CD4-positive, alpha-beta T cell treated with Interleukin-6 for 4 hours (primary cell): Measurements from ENCODE around the gene RDH5.
A peak's percentile ranks its signal among the peaks of the same experiment; 100 is the strongest.

Source experiments
- DNase-seq: peaks from one replicate; pipeline ENCODE4 v3.0.0-alpha.2; 2020; ENCODE audit warnings: mixed read lengths

RDH5 gene

GRCh38 chr12:55729819-55730818, 9.9 kb downstream of the RDH5 start:
- peak; percentile 48 for DNase-seq

- DNase-seq = no peak
Observed at GRCh38 chr12:55732288-55732687, 12.1 kb downstream of the RDH5 start.

- DNase-seq = no peak
Observed at GRCh38 chr12:55733021-55733555, 12.9 kb downstream of the RDH5 start.

GRCh38 chr12:55733858-55734257, 13.7 kb downstream of the RDH5 start:
- no peak for DNase-seq

- DNase-seq = no peak
Observed at GRCh38 chr12:55734595-55734994, 14.4 kb downstream of the RDH5 start.

- no peak for DNase-seq
Observed at GRCh38 chr12:55736076-55736475, 15.9 kb downstream of the RDH5 start.

GRCh38 chr12:55736780-55737580, 16.8 kb downstream of the RDH5 start:
- DNase-seq = peak; percentile 77

GRCh38 chr12:55737581-55738122, 17.5 kb downstream of the RDH5 start:
- DNase-seq = no peak

GRCh38 chr12:55738123-55739024, 18.2 kb downstream of the RDH5 start:
- peak; percentile 90 for DNase-seq

GRCh38 chr12:55739025-55739378, 18.8 kb downstream of the RDH5 start:
- DNase-seq = no peak

- DNase-seq = no peak
Observed at GRCh38 chr12:55741931-55742680, 21.9 kb downstream of the RDH5 start.

GRCh38 chr12:55742719-55743405, 22.7 kb downstream of the RDH5 start, which contains the start of gene GDF11:
TSS of gene GDF11 (plus strand) at chr12:55743122. CDS start at chr12:55743317, 195 bp downstream.
- DNase-seq = peak; percentile 84

GRCh38 chr12:55743406-55744339, 23.5 kb downstream of the RDH5 start:
- peak; percentile 60 for DNase-seq

GRCh38 chr12:55744340-55745030, 24.3 kb downstream of the RDH5 start:
- no peak for DNase-seq

- no peak for DNase-seq
Observed at GRCh38 chr12:55745361-55746173, 25.4 kb downstream of the RDH5 start.

- DNase-seq = no peak
Observed at GRCh38 chr12:55746174-55746912, 26.1 kb downstream of the RDH5 start.

- no peak for DNase-seq
Observed at GRCh38 chr12:55746913-55747231, 26.7 kb downstream of the RDH5 start.
